ENCODE measurements around the gene NDUFA13. TPM values are rescaled to one million over a fixed set of nuclear protein-coding genes. Genes with fewer than 3 reads are reported as not detected.

NDUFA13 gene
- total RNA-seq, 1 experiment from 2014 or later: 203 TPM

DNA sequence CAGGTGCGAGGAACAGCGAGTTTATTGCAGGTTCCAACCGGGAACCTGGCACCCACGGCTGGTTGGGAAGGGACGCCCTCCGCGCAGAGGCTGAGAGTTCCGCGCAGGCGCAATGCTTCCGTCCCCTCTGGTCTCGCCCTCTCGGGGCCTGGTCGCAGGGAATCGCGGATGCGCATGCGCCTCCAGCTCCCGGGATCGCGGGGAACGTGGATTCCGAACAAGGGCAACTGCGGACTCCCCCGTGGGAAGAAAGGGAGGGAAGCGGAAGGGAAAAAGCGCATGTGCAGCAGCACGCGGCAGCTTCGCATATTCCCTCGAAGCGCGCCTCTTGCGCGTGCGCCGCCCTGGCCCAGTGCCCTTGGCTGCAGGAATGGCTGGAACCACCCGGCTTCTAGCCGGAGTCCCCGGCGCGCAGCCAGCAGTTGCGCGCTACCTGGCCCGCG, 1.8 kb upstream of the NDUFA13 start:
- Histone ChIP-seq H4K20me1 (ENCODE audit: insufficient read depth) (peaks cover 4% of the 10 kb centered on the region; the same call in 1 of the 2 replicates), H3F3A (ENCODE audit: insufficient read depth, low read depth) (peaks cover 38% of the 10 kb centered on the region; the same call in 1 of the 2 replicates), H3K4me1 (replicated peaks; ENCODE audit: insufficient read depth) (peaks cover 10% of the 10 kb centered on the region), H3K9me3 (ENCODE audit: insufficient read depth, low read depth) (no peaks in the 10 kb centered on the region), H3K27me3 (ENCODE audit: insufficient read depth, low read depth) (no peaks in the 10 kb centered on the region), H3K9me2 (ENCODE audit: insufficient read depth) (no peaks in the 10 kb centered on the region), H3K4me3 (no peak overlapping the region), H2AFZ (no peak overlapping the region), H3K36me3 (ENCODE audit: low read depth) (no peaks in the 10 kb centered on the region), H3K79me2 (ENCODE audit: low read depth) (peaks cover 30% of the 10 kb centered on the region), H3K27ac (no peak overlapping the region), H3K4me2 (no peak overlapping the region)
- TF ChIP-seq EZH2 (IDR thresholded peaks at IDR 0.05; ENCODE audit: low read depth): no peak
- TF ChIP-seq, protein P1, sequence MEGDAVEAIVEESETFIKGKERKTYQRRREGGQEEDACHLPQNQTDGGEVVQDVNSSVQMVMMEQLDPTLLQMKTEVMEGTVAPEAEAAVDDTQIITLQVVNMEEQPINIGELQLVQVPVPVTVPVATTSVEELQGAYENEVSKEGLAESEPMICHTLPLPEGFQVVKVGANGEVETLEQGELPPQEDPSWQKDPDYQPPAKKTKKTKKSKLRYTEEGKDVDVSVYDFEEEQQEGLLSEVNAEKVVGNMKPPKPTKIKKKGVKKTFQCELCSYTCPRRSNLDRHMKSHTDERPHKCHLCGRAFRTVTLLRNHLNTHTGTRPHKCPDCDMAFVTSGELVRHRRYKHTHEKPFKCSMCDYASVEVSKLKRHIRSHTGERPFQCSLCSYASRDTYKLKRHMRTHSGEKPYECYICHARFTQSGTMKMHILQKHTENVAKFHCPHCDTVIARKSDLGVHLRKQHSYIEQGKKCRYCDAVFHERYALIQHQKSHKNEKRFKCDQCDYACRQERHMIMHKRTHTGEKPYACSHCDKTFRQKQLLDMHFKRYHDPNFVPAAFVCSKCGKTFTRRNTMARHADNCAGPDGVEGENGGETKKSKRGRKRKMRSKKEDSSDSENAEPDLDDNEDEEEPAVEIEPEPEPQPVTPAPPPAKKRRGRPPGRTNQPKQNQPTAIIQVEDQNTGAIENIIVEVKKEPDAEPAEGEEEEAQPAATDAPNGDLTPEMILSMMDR (conservative IDR thresholded peaks at IDR 0.05): no peak
- DNase-seq: no peak
- ChIA-PET CTCF (interaction anchor here (0.7 kb wide), 1 partner anchor 40 kb away, joined by 3 read pairs; no protein-coding TSS in a partner anchor), POLR2A (ENCODE audit: unreplicated experiment) (no interaction called here)
- intact Hi-C loops (cut with micrococcal nuclease; ENCODE audit: unreplicated experiment): no loop called here
- BruUV-seq (replicated peaks): no TSS peak

DNA sequence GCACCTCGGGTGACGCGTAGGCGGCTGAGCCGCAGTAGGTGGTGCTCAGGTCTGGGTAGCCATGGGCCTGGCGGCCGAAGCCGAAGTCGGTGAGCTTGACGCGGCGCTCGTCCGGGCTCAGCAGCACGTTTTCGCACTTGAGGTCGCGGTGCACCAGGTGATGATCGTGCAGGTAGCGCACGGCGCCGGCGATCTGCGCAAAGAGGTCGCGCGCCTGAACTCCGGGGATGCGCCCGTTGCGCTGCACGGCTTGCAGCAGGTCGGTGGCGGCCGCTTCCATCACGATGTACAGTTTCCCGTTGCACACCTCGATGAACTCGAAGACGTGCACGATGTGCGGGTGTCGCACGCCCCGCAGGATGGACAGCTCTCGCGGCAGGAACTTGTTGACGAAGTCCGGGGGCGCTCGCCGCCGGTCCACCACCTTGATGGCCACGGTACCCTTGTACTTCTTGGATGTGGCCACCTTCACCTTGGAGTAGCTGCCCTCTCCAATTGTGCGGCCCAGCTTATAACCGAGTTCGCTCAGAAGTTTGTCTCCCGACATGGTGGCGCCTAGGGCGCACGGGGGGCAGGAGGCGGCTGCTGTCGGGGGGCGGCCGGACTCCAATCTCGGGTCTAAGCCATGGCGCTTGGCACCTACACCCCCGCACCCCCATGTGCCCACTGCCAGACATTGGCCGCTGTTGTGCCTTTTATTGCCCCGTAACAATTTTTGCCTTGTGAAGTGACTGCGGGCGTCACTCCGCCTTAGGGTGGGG, 964 bp upstream of the NDUFA13 start, which contains the start of gene TSSK6:
TSS of gene TSSK6 (minus strand) at position 668 of the 761 bp plus-strand sequence. CDS start at position 547, 121 bp downstream.
- peaks cover 36% of the 10 kb centered on the region for H3K79me2 ChIP-seq (ENCODE audit: low read depth)
- no peak for TF ChIP-seq EZH2 (IDR thresholded peaks at IDR 0.05; ENCODE audit: low read depth)
- TF ChIP-seq, protein P1 (conservative IDR thresholded peaks at IDR 0.05): no peak
- POLR2A ChIA-PET (ENCODE audit: unreplicated experiment): no interaction called here
- peaks cover 10% of the 10 kb centered on the region for H3K4me1 ChIP-seq (replicated peaks; ENCODE audit: insufficient read depth)
- BruUV-seq (replicated peaks): no TSS peak
- peaks cover 31% of the 10 kb centered on the region; the same call in 1 of the 2 replicates for H3F3A ChIP-seq (ENCODE audit: insufficient read depth, low read depth)
- H3K4me3 ChIP-seq: peak within 1 kb of the TSS; percentile 98
- DNase-seq: no peak
- H4K20me1 ChIP-seq (ENCODE audit: insufficient read depth): peaks cover 6% of the 10 kb centered on the region; the same call in 1 of the 2 replicates
- H3K36me3 ChIP-seq (ENCODE audit: low read depth): no peaks in the 10 kb centered on the region
- CTCF ChIA-PET: interaction anchor here (0.6 kb wide), 1 partner anchor 350 kb away, joined by 4 read pairs; the partner anchor contains the start of gene ZNF253
- H3K9me2 ChIP-seq (ENCODE audit: insufficient read depth): no peaks in the 10 kb centered on the region
- H3K4me2 ChIP-seq: peak within 1 kb of the TSS; percentile 84
- intact Hi-C loops (cut with micrococcal nuclease; ENCODE audit: unreplicated experiment): no loop called here
- peak within 1 kb of the TSS; percentile 59 for H3K27ac ChIP-seq
- no peaks in the 10 kb centered on the region for H3K9me3 ChIP-seq (ENCODE audit: insufficient read depth, low read depth)
- H3K27me3 ChIP-seq (ENCODE audit: insufficient read depth, low read depth): no peaks in the 10 kb centered on the region
- peak within 1 kb of the TSS; percentile 97 for H2AFZ ChIP-seq

DNA sequence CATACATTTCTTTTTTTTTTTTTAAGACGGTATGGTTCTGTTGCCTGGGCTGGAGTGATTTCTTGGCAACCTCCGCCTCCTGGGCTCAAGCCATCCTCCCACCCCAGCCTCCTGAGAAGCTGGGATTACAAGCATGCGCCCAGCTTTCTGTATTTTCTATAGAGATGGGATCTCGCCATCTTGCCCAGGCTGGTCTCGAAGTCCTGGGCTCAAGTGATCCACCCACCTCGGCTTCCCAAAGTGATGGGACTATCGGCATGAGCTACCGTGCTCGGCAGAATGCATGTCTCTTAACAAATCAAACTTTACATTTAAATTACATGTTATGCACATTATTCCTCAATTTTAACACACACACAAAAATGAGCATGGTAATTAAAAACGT, 1.2 kb downstream of the NDUFA13 start:
- ChIA-PET CTCF (no interaction called here), POLR2A (ENCODE audit: unreplicated experiment) (no interaction called here)
- Histone ChIP-seq H3K4me2 (peak overlapping the region; percentile 84), H3K27me3 (ENCODE audit: insufficient read depth, low read depth) (no peaks in the 10 kb centered on the region), H3K4me3 (peak overlapping the region; percentile 98), H3K27ac (no peak overlapping the region), H2AFZ (no peak overlapping the region), H3K36me3 (ENCODE audit: low read depth) (0 out of 2 replicates have a peak, but pooled peaks cover 5% of the 10 kb centered on the region), H3F3A (ENCODE audit: insufficient read depth, low read depth) (peaks cover 14% of the 10 kb centered on the region; the same call in 1 of the 2 replicates), H3K9me2 (ENCODE audit: insufficient read depth) (no peaks in the 10 kb centered on the region), H3K4me1 (replicated peaks; ENCODE audit: insufficient read depth) (peaks cover 10% of the 10 kb centered on the region), H3K79me2 (ENCODE audit: low read depth) (peaks cover 57% of the 10 kb centered on the region), H3K9me3 (ENCODE audit: insufficient read depth, low read depth) (no peaks in the 10 kb centered on the region), H4K20me1 (ENCODE audit: insufficient read depth) (peaks cover 18% of the 10 kb centered on the region; the same call in 1 of the 2 replicates)
- TF ChIP-seq, protein P1 (conservative IDR thresholded peaks at IDR 0.05): no peak
- no peak for TF ChIP-seq EZH2 (IDR thresholded peaks at IDR 0.05; ENCODE audit: low read depth)
- DNase-seq: no peak
- intact Hi-C loops (cut with micrococcal nuclease; ENCODE audit: unreplicated experiment): no loop called here
- TSS peak; percentile 48 for BruUV-seq (replicated peaks)
